SJCRH30 (cell line): ENCODE measurements around the gene SDK2. TPM values are rescaled to one million over a fixed set of nuclear protein-coding genes. Genes with fewer than 3 reads are reported as not detected.

Experiments used
- DNase-seq, 2 experiments: peaks; one replicate each; pipeline ENCODE4 v3.0.0-alpha.2; 2015 to 2020
- H3K27ac ChIP-seq: fragments of 250-450 bp; sonication (Bioruptor Pico); 2 replicates; pipeline ENCODE4 v1.5.1; 2020; ENCODE audit warnings: mild to moderate bottlenecking, moderate library complexity
- H3K27me3 ChIP-seq: fragments of 250-450 bp; sonication (Bioruptor Pico); 2 replicates; pipeline ENCODE4 v1.5.1; 2020; ENCODE audit warnings: mild to moderate bottlenecking, moderate library complexity
- H3K36me3 ChIP-seq: fragments of 250-450 bp; sonication (Bioruptor Pico); 2 replicates; pipeline ENCODE4 v1.5.1; 2020; ENCODE audit warnings: mild to moderate bottlenecking, moderate library complexity
- H3K4me1 ChIP-seq: fragments of 250-450 bp; sonication (Bioruptor Pico); 2 replicates; pipeline ENCODE4 v1.5.1; 2020; ENCODE audit warnings: mild to moderate bottlenecking, moderate library complexity
- H3K4me3 ChIP-seq: fragments of 250-450 bp; sonication (Bioruptor Pico); 2 replicates; pipeline ENCODE4 v1.5.1; 2020; ENCODE audit warnings: mild to moderate bottlenecking, moderate library complexity
- H3K9me3 ChIP-seq: fragments of 250-450 bp; sonication (Bioruptor Pico); replicated peaks from 2 replicates; pipeline ENCODE4 v1.5.1; 2020; ENCODE audit warnings: mild to moderate bottlenecking, moderate library complexity
- total RNA-seq: library from RNA; depleted of rRNA; stranded (reverse); fragments of >200 nt; shearing (Covaris generic); gene quantifications from 2 replicates; pipeline ENCODE4 v1.2.3, GENCODE V29; 2014

SDK2 gene
- total RNA-seq, 1 experiment from 2014 or later: 15.2 TPM

GRCh38 chr17:73394512-73395450 is 249.5 kb downstream of the SDK2 start:
- Histone ChIP-seq H3K36me3 (no peaks in the 10 kb centered on the region; the same call in 1 of the 2 replicates), H3K27me3 (no peaks in the 10 kb centered on the region), H3K4me1 (peaks cover 14% of the 10 kb centered on the region), H3K9me3 (no peaks in the 10 kb centered on the region), H3K27ac (0 out of 2 replicates have a peak overlapping the region, but pooled peaks have one; percentile 3), H3K4me3 (no peak overlapping the region)
- DNase-seq: peak; percentile 81

DNA sequence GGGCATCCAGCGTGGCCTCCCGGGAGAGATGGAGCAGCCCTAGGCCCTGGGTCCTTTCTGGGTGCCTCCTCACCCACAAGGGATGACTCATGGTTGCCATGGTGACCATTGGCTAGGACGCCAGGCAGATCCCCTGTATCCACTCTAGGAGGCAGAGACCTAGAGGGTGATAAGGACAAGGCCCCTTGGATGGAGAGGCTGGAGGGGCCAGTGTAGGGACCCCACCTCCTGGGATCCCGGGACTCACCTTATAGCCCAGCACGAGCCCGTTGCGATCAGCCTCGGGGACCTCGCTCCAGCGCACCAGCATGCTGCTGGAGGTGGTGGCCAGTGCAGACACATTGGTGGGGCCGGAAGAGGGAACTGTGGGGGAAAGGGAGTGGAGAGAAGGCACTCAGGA is 250.3 kb downstream of the SDK2 start:
- Histone ChIP-seq H3K36me3 (no peaks in the 10 kb centered on the region), H3K27me3 (no peaks in the 10 kb centered on the region), H3K27ac (no peak overlapping the region), H3K4me1 (peaks cover 14% of the 10 kb centered on the region), H3K4me3 (no peak overlapping the region), H3K9me3 (no peaks in the 10 kb centered on the region)
- DNase-seq: peak; percentile 58 to 66

DNA sequence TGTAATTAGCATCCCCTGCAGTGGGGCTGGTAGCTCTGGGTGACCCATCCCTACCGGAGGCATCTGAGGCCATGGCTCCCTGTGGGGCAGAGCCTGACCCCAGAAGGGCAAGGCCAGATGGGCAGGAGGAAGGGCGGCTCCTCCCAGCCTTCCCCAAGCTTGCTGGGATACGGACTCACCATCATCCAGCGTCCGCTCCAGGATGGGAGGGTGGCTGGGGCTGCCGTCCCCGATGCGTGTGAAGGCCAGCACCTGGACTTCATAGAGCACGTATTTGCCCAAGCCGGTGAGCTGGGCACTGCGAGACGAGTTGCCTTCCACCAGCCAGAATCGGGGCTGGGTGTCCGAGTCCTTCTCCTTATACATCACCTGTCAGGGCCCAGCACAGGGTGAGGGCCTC is 250.9 kb downstream of the SDK2 start:
- Histone ChIP-seq H3K9me3 (no peaks in the 10 kb centered on the region), H3K36me3 (no peaks in the 10 kb centered on the region), H3K4me3 (no peak overlapping the region), H3K27ac (no peak overlapping the region), H3K27me3 (no peaks in the 10 kb centered on the region), H3K4me1 (peaks cover 14% of the 10 kb centered on the region)
- no peak for DNase-seq

DNA sequence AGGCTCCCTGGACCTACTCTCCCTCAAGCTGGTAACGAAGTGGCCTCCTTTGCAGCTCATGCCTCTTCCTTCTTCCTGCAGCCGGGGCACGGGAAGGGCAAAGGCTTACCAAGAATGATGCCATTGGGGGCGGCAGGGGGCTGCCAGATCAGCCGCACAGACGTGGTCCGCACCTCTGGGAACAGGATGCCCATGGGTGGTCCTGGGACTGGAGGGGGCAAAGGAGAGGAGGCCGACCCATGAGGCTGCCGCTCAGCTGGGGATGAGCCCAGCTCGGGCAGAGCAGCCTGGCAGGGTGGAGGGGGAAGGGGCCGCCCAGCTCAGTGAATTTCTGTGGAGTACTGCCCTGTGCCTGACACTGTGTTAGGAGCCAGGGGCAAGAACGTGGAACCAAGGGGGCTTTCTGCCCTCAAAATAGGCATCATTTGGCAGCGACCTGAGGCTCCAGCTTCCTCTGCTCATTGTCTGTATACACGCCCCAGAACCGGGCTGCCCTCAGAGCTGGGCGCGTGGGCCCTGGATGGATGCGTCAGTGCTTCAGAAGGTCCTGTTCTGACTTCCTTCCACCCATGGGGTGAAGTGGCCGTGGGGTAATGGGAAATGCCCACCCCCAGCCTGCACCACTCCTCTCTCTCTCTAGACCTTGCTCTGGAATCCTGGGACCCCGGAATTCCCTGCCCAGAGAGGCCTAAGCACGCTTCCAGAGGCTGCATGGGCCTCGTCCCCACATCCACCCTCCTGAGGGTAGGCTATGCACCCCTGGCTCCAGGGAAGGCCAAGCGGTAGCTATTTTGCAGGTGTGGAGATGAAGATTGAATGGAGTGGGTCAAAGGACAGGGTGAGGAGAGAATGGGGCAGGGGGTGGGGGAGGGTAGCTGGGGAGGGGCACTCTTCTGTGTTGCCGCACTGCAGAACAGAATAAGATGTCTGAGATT is 252.6 kb downstream of the SDK2 start:
- no peaks in the 10 kb centered on the region for H3K9me3 ChIP-seq
- no peak overlapping the region for H3K4me3 ChIP-seq
- no peaks in the 10 kb centered on the region for H3K27me3 ChIP-seq
- H3K27ac ChIP-seq: no peak overlapping the region
- no peak for DNase-seq
- H3K36me3 ChIP-seq: no peaks in the 10 kb centered on the region
- H3K4me1 ChIP-seq: peaks cover 14% of the 10 kb centered on the region

- H3K4me3 ChIP-seq: no peak overlapping the region
- no peaks in the 10 kb centered on the region for H3K9me3 ChIP-seq
- no peaks in the 10 kb centered on the region for H3K27me3 ChIP-seq
- no peaks in the 10 kb centered on the region; the same call in 1 of the 2 replicates for H3K36me3 ChIP-seq
- H3K4me1 ChIP-seq: peaks cover 14% of the 10 kb centered on the region
- no peak for DNase-seq
- no peak overlapping the region for H3K27ac ChIP-seq
These were observed 253.4 kb downstream of the SDK2 start for GRCh38 chr17:73390851-73391250.

GRCh38 chr17:73390221-73390620 is 254.0 kb downstream of the SDK2 start:
- Histone ChIP-seq H3K4me3 (no peak overlapping the region), H3K9me3 (no peaks in the 10 kb centered on the region), H3K36me3 (peaks cover 3% of the 10 kb centered on the region; the same call in 1 of the 2 replicates), H3K4me1 (peaks cover 12% of the 10 kb centered on the region), H3K27me3 (no peaks in the 10 kb centered on the region), H3K27ac (no peak overlapping the region)
- DNase-seq: no peak

GRCh38 chr17:73389411-73389810 is 254.8 kb downstream of the SDK2 start:
- Histone ChIP-seq H3K27ac (no peak overlapping the region), H3K4me3 (no peak overlapping the region), H3K4me1 (peaks cover 4% of the 10 kb centered on the region), H3K36me3 (peaks cover 3% of the 10 kb centered on the region; the same call in 1 of the 2 replicates), H3K9me3 (no peaks in the 10 kb centered on the region), H3K27me3 (no peaks in the 10 kb centered on the region)
- no peak for DNase-seq

DNA sequence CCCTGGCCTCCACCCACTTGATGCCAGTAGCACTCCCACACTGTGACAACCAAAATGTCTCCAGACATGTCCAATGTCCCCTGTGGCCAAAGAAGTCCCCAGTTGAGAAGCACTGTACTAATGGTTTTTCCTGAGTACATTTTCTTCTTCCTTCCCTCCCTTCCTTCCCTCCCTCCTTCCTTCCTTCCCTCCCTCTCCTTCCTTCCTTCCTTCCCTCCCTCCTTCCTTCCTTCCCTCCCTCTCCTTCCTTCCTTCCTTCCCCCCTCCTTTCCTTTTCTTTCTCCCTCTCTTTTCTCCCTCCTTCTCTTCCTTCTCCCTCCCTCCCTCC is 255.7 kb downstream of the SDK2 start:
- DNase-seq: no peak
- H3K4me1 ChIP-seq: no peaks in the 10 kb centered on the region
- peaks cover 3% of the 10 kb centered on the region; the same call in 1 of the 2 replicates for H3K36me3 ChIP-seq

DNA sequence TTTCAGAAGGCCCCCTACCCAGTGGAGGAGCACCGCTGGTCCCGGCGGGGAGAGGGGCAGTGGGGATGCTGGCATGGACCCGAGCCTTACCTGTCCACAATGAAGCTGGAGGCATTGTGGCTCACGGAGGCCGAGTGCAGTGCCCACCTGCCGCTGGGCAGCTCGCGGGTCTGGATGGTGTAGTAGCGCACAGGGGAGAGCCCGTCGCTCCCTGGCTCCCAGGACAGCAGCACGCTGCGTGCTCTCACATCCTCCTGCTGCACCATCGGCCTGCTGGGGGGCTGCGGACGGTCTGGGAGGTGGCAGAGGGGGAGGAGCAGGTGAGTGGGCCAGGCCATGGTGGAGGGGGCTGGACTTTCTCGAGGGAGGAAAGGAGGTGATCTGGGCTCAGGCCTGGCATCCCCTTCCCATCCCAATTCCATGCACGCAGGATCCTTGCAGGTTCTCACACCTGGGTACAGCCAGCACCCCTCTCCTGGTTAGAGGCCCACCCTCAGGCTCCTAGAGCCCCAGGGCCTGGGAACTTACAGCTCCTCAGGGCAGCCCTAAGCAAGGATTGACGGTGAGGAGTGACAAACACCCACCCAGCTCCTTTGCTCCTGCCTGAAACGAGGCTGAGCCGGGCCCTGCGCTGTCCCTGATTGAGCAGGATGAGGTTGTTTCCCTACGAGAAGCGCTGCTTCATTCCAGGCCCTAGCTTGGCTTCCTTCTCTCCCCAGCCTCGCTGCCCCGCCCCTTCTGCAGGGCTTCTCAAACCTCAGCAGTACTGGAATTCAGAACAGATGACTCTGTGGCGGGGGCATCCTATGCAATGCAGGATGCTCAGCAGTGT is 256.3 kb downstream of the SDK2 start:
- no peak for DNase-seq
- H3K27ac ChIP-seq: no peak overlapping the region
- H3K27me3 ChIP-seq: no peaks in the 10 kb centered on the region

More for the DNA sequence above, 255.7 kb downstream of the SDK2 start:
- Histone ChIP-seq H3K9me3 (no peaks in the 10 kb centered on the region), H3K27me3 (no peaks in the 10 kb centered on the region), H3K27ac (no peak overlapping the region), H3K4me3 (no peak overlapping the region)

GRCh38 chr17:73386561-73386960 is 257.7 kb downstream of the SDK2 start:
- no peak for DNase-seq

More for the DNA sequence above, 256.3 kb downstream of the SDK2 start:
- Histone ChIP-seq H3K36me3 (peaks cover 3% of the 10 kb centered on the region; the same call in 1 of the 2 replicates), H3K4me1 (no peaks in the 10 kb centered on the region), H3K4me3 (no peak overlapping the region), H3K9me3 (no peaks in the 10 kb centered on the region)

GRCh38 chr17:73384926-73385325 is 259.3 kb downstream of the SDK2 start:
- DNase-seq: no peak
- no peaks in the 10 kb centered on the region for H3K27me3 ChIP-seq
- H3K27ac ChIP-seq: no peak overlapping the region
- peaks cover 3% of the 10 kb centered on the region; the same call in 1 of the 2 replicates for H3K36me3 ChIP-seq
- H3K9me3 ChIP-seq: no peaks in the 10 kb centered on the region
- H3K4me3 ChIP-seq: no peak overlapping the region
- H3K4me1 ChIP-seq: no peaks in the 10 kb centered on the region

More at GRCh38 chr17:73386561-73386960, 257.7 kb downstream of the SDK2 start:
- Histone ChIP-seq H3K36me3 (peaks cover 3% of the 10 kb centered on the region; the same call in 1 of the 2 replicates), H3K27me3 (no peaks in the 10 kb centered on the region), H3K27ac (no peak overlapping the region), H3K9me3 (no peaks in the 10 kb centered on the region), H3K4me3 (no peak overlapping the region), H3K4me1 (no peaks in the 10 kb centered on the region)

DNA sequence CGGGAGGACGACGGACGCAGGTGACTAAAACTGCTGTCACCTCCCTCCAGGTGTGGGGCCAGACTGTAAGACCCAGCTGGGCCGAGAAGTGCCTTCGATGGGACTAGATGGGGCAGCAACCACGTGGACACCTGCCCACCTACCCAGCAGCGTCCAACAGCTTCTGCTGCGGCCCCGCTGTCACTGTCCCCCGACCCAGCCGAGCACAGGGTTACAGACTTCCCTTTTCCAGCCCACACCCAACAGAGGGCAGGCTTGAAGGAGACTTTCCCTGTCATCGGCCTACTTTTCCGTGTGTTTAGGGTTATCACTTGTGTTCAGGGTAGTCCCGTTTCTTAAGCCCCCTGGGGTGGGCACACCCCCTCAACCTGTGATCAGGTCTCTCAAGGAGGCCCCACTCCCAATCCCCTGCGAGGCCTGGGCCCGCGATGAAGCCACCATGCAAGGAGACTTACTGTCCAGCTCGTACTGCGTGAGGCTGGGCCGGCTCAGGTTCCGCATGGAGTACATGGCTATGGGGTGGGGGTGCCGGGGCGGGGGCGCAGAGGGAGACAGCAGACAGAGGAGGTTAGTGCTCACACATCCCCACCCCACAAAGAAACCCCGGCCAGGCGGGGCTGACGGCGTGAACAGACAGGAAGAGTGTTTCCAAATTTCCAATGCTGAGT is 263.7 kb downstream of the SDK2 start:
- H3K4me3 ChIP-seq: no peak overlapping the region
- no peak overlapping the region for H3K27ac ChIP-seq
- DNase-seq: no peak

DNA sequence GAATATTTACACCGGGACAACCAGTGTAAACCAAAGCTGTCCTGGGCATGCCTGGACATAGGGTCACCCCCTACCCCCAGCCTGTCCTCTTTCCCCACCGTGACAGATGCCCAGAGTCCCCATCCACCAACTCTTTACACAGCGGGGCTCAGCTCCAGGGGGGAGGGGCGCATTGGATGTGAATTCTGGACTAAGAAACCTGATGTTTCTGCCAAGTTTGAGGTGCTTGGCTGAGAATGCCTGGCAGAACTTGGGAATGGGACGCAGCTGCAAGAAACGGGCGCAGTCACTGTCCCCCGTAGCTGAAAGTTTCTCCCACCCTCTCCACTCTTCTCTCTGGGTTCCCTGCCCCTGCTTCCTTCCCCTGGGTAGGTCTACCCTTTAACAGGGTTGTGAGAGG is 264.4 kb downstream of the SDK2 start:
- H3K4me3 ChIP-seq: no peak overlapping the region
- H3K4me1 ChIP-seq: no peaks in the 10 kb centered on the region
- no peaks in the 10 kb centered on the region; the same call in 1 of the 2 replicates for H3K36me3 ChIP-seq
- H3K27ac ChIP-seq: no peak overlapping the region
- DNase-seq: no peak
- H3K27me3 ChIP-seq: no peaks in the 10 kb centered on the region
- no peaks in the 10 kb centered on the region for H3K9me3 ChIP-seq

More for the DNA sequence above, 263.7 kb downstream of the SDK2 start:
- Histone ChIP-seq H3K9me3 (no peaks in the 10 kb centered on the region), H3K4me1 (no peaks in the 10 kb centered on the region), H3K27me3 (no peaks in the 10 kb centered on the region), H3K36me3 (peaks cover 1% of the 10 kb centered on the region; the same call in 1 of the 2 replicates)
